ENCODE measurements around the gene CASR.

The CASR gene

GRCh38 chr3:122314228-122314876, 130.9 kb downstream of the CASR start:
- H3K27ac ChIP-seq (ENCODE audit: poor library complexity, severe bottlenecking): peak overlapping the region; percentile 57
- ATAC-seq (ENCODE audit: low read depth): peak; percentile 91

GRCh38 chr3:122315619-122316018, 132.2 kb downstream of the CASR start:
- no peak for ATAC-seq (ENCODE audit: low read depth)

More at GRCh38 chr3:122314228-122314876, 130.9 kb downstream of the CASR start:
- no peak for TF ChIP-seq CTCF (IDR thresholded peaks at IDR 0.05; ENCODE audit: poor library complexity, severe bottlenecking)
- Histone ChIP-seq H3K36me3 (ENCODE audit: low read depth) (no peaks in the 10 kb centered on the region), H3K4me3 (ENCODE audit: severe bottlenecking) (no peak overlapping the region), H3K4me1 (ENCODE audit: insufficient read depth, poor library complexity, severe bottlenecking) (peaks cover 36% of the 10 kb centered on the region), H3K27me3 (ENCODE audit: insufficient read depth, poor library complexity, severe bottlenecking) (no peaks in the 10 kb centered on the region), H3K9me3 (ENCODE audit: severe bottlenecking) (no peaks in the 10 kb centered on the region)
- DNase-seq (ENCODE audit: low spot score): no peak

GRCh38 chr3:122316368-122316767, 132.9 kb downstream of the CASR start:
- no peak for ATAC-seq (ENCODE audit: low read depth)
- TF ChIP-seq CTCF (IDR thresholded peaks at IDR 0.05; ENCODE audit: poor library complexity, severe bottlenecking): no peak
- H3K27me3 ChIP-seq (ENCODE audit: insufficient read depth, poor library complexity, severe bottlenecking): no peaks in the 10 kb centered on the region
- no peaks in the 10 kb centered on the region for H3K36me3 ChIP-seq (ENCODE audit: low read depth)
- H3K4me1 ChIP-seq (ENCODE audit: insufficient read depth, poor library complexity, severe bottlenecking): peaks cover 27% of the 10 kb centered on the region
- no peaks in the 10 kb centered on the region for H3K9me3 ChIP-seq (ENCODE audit: severe bottlenecking)
- no peak overlapping the region for H3K4me3 ChIP-seq (ENCODE audit: severe bottlenecking)
- no peak for DNase-seq (ENCODE audit: low spot score)
- H3K27ac ChIP-seq (ENCODE audit: poor library complexity, severe bottlenecking): no peak overlapping the region

More at GRCh38 chr3:122315619-122316018, 132.2 kb downstream of the CASR start:
- no peak for TF ChIP-seq CTCF (IDR thresholded peaks at IDR 0.05; ENCODE audit: poor library complexity, severe bottlenecking)
- peaks cover 29% of the 10 kb centered on the region for H3K4me1 ChIP-seq (ENCODE audit: insufficient read depth, poor library complexity, severe bottlenecking)
- no peaks in the 10 kb centered on the region for H3K36me3 ChIP-seq (ENCODE audit: low read depth)
- DNase-seq (ENCODE audit: low spot score): no peak
- H3K4me3 ChIP-seq (ENCODE audit: severe bottlenecking): no peak overlapping the region
- H3K27ac ChIP-seq (ENCODE audit: poor library complexity, severe bottlenecking): no peak overlapping the region
- no peaks in the 10 kb centered on the region for H3K9me3 ChIP-seq (ENCODE audit: severe bottlenecking)
- H3K27me3 ChIP-seq (ENCODE audit: insufficient read depth, poor library complexity, severe bottlenecking): no peaks in the 10 kb centered on the region

GRCh38 chr3:122318620-122319019, 135.2 kb downstream of the CASR start:
- ATAC-seq (ENCODE audit: low read depth): peak; percentile 55; the same call in 2 of the 3 replicates

More at GRCh38 chr3:122318620-122319019, 135.2 kb downstream of the CASR start:
- Histone ChIP-seq H3K4me3 (ENCODE audit: severe bottlenecking) (no peak overlapping the region), H3K4me1 (ENCODE audit: insufficient read depth, poor library complexity, severe bottlenecking) (peaks cover 25% of the 10 kb centered on the region), H3K9me3 (ENCODE audit: severe bottlenecking) (no peaks in the 10 kb centered on the region), H3K27ac (ENCODE audit: poor library complexity, severe bottlenecking) (peak overlapping the region; percentile 29), H3K27me3 (ENCODE audit: insufficient read depth, poor library complexity, severe bottlenecking) (no peaks in the 10 kb centered on the region), H3K36me3 (ENCODE audit: low read depth) (no peaks in the 10 kb centered on the region)
- TF ChIP-seq CTCF (IDR thresholded peaks at IDR 0.05; ENCODE audit: poor library complexity, severe bottlenecking): no peak
- DNase-seq (ENCODE audit: low spot score): no peak
